ENCODE measurements around the gene FLOT1. TPM values are rescaled to one million over a fixed set of nuclear protein-coding genes. Genes with fewer than 3 reads are reported as not detected.

FLOT1 gene
- total and polyA plus RNA-seq, 3 donors from 2014 or later: 84.1 to 169 (median 88.1) TPM

- TF ChIP-seq CTCF (IDR thresholded peaks at IDR 0.05): no peak
- no peak for TF ChIP-seq POLR2A (IDR thresholded peaks at IDR 0.05)
- DNase-seq: no peak
- Histone ChIP-seq H3K4me3 (no peak overlapping the region), H3K4me1 (peaks cover 23% of the 10 kb centered on the region), H3K36me3 (ENCODE audit: low read depth, missing control alignments) (no peaks in the 10 kb centered on the region), H3K9me3 (no peaks in the 10 kb centered on the region), H3K27me3 (no peaks in the 10 kb centered on the region), H3K27ac (no peak overlapping the region)
- WGBS, 2 donors: 88 to 98% methylated on average over 2 of the region's 2 CpGs
- intact Hi-C loops (cut with DNase I; ENCODE audit: low total_unique reads): no loop called here
Measured at GRCh38 chr6:30775104-30775503, 32.6 kb upstream of the FLOT1 start.

- Histone ChIP-seq H3K36me3 (ENCODE audit: low read depth, missing control alignments) (no peaks in the 10 kb centered on the region), H3K4me1 (peaks cover 19% of the 10 kb centered on the region), H3K4me3 (no peak overlapping the region), H3K27me3 (no peaks in the 10 kb centered on the region), H3K27ac (no peak overlapping the region), H3K9me3 (no peaks in the 10 kb centered on the region)
- TF ChIP-seq POLR2A (IDR thresholded peaks at IDR 0.05) (no peak), CTCF (IDR thresholded peaks at IDR 0.05) (no peak)
- no peak for DNase-seq
- WGBS, 2 donors: 78 to 83% methylated on average over 7 to 8 of the region's 8 CpGs
- intact Hi-C loops (cut with DNase I; ENCODE audit: low total_unique reads): no loop called here
Measured at GRCh38 chr6:30774701-30775100, 32.2 kb upstream of the FLOT1 start.

GRCh38 chr6:30770592-30770991 lies 28.1 kb upstream of the FLOT1 start:
- TF ChIP-seq CTCF (IDR thresholded peaks at IDR 0.05) (no peak), POLR2A (IDR thresholded peaks at IDR 0.05) (no peak)
- H3K9me3 ChIP-seq: no peaks in the 10 kb centered on the region
- no peak overlapping the region for H3K4me3 ChIP-seq
- 85 to 97% methylated on average over 3 of the region's 3 CpGs for WGBS, 2 donors
- H3K4me1 ChIP-seq: peaks cover 3% of the 10 kb centered on the region
- H3K27me3 ChIP-seq: no peaks in the 10 kb centered on the region
- intact Hi-C loops (cut with DNase I; ENCODE audit: low total_unique reads): no loop called here
- DNase-seq: no peak
- no peaks in the 10 kb centered on the region for H3K36me3 ChIP-seq (ENCODE audit: low read depth, missing control alignments)
- H3K27ac ChIP-seq: no peak overlapping the region

GRCh38 chr6:30769853-30770524 lies 27.5 kb upstream of the FLOT1 start:
- Histone ChIP-seq H3K9me3 (no peaks in the 10 kb centered on the region), H3K4me3 (no peak overlapping the region), H3K4me1 (peaks cover 3% of the 10 kb centered on the region), H3K27ac (no peak overlapping the region), H3K27me3 (no peaks in the 10 kb centered on the region), H3K36me3 (ENCODE audit: low read depth, missing control alignments) (no peaks in the 10 kb centered on the region)
- intact Hi-C loops (cut with DNase I; ENCODE audit: low total_unique reads): no loop called here
- TF ChIP-seq POLR2A (IDR thresholded peaks at IDR 0.05) (no peak), CTCF (IDR thresholded peaks at IDR 0.05) (no peak)
- WGBS, 2 donors: 72 to 77% methylated on average over 5 of the region's 5 CpGs
- no peak for DNase-seq
